Activated CD8-positive, alpha-beta T cell treated with anti-CD3 and anti-CD28 coated beads for 36 hours (primary cell): Measurements from ENCODE around the gene ADAD1. TPM values are rescaled to one million over a fixed set of nuclear protein-coding genes. Genes with fewer than 3 reads are reported as not detected.

Source experiments
- ATAC-seq: fragments of 200-7000 bp; cut with Tn5 transposase; one replicate; pipeline ENCODE4 v1.10.0; 2021; ENCODE audit warnings: mild to moderate bottlenecking, moderate library complexity
- CTCF ChIA-PET: fragments of 350-600 bp; sonication (Branson Sonifier 250); formaldehyde crosslinking; loops from one replicate; lab custom pipeline; 2021; ENCODE audit warnings: antibody characterized with exemption; lab: Charles Lee
- POLR2A ChIA-PET: fragments of 350-600 bp; sonication (Branson Sonifier 250); formaldehyde crosslinking; loops from one replicate; lab custom pipeline; 2021; ENCODE audit warnings: antibody characterized with exemption; lab: Charles Lee
- DNase-seq: peaks from one replicate; pipeline ENCODE4 v3.0.0-alpha.2; 2020
- H3K27ac Mint-ChIP-seq: one replicate; pipeline ENCODE4 v1.8.0; 2021; ENCODE audit warnings: mild to moderate bottlenecking, mixed read lengths
- H3K27me3 Mint-ChIP-seq: one replicate; pipeline ENCODE4 v1.8.0; 2021; ENCODE audit warnings: mixed read lengths
- H3K36me3 Mint-ChIP-seq: one replicate; pipeline ENCODE4 v1.8.0; 2021; ENCODE audit warnings: low read depth, mixed read lengths
- H3K4me1 Mint-ChIP-seq: one replicate; pipeline ENCODE4 v1.8.0; 2021; ENCODE audit warnings: low read depth, mixed read lengths
- H3K4me3 Mint-ChIP-seq: one replicate; pipeline ENCODE4 v1.8.0; 2021; ENCODE audit warnings: mild to moderate bottlenecking, moderate library complexity, mixed read lengths
- H3K9me3 Mint-ChIP-seq: one replicate; pipeline ENCODE4 v1.8.0; 2021; ENCODE audit warnings: mixed read lengths
- CTCF ChIP-seq: fragments of 200-600 bp; IDR thresholded peaks from one replicate; pipeline ENCODE4 v1.8.0; 2022; ENCODE audit warnings: antibody characterized with exemption, mild to moderate bottlenecking
- intact Hi-C: fragments of 100-400 bp; cut with micrococcal nuclease; formaldehyde crosslinking; loops from one replicate; pipeline ENCODE4 v1.10.0; 2022
- total RNA-seq, 2 experiments: library from RNA; stranded (reverse); gene quantifications; one replicate each; pipeline ENCODE4 v1.2.3, GENCODE V29; 2021

ADAD1 gene
- total RNA-seq, 2 experiments from 2014 or later = not detected

- no peak for TF ChIP-seq CTCF
- Mint-ChIP-seq H3K36me3 (no peaks in the 10 kb centered on the region), H3K27me3 (peaks cover 5% of the 10 kb centered on the region), H3K4me1 (no peaks in the 10 kb centered on the region), H3K27ac (no peak overlapping the region), H3K4me3 (no peak overlapping the region), H3K9me3 (no peaks in the 10 kb centered on the region)
- no peak for ATAC-seq
- intact Hi-C loops = no loop called here
- no peak for DNase-seq
- ChIA-PET CTCF (interaction anchor here (1.8 kb wide), 1 partner anchor 9 kb away, joined by 4 read pairs; no protein-coding TSS in a partner anchor), POLR2A (no interaction called here)
Observed at GRCh38 chr4:122403861-122404260, 25.1 kb downstream of the ADAD1 start.

DNA sequence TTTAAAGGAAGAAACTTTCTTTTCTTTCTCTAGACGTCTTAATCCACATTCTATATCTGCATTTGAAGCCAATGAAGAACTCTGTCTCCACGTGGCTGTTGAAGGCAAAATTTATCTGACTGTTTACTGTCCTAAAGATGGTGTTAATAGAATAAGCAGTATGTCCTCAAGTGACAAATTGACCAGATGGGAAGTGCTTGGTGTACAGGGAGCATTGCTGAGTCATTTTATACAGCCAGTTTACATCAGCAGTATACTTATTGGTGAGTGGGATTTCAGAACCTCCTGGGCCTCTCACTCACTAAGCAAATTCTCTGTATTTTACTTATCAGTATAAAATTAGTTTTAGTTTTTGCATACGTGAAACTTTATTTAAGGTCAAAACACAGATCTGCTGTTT is 33.7 kb downstream of the ADAD1 start:
- peaks cover 8% of the 10 kb centered on the region for H3K27me3 Mint-ChIP-seq
- CTCF ChIA-PET = interaction anchor here (1.2 kb wide), 1 partner anchor 8 kb away, joined by 4 read pairs; no protein-coding TSS in a partner anchor
- TF ChIP-seq CTCF = no peak
- H3K36me3 Mint-ChIP-seq = no peaks in the 10 kb centered on the region
- H3K9me3 Mint-ChIP-seq = no peaks in the 10 kb centered on the region
- DNase-seq = no peak
- intact Hi-C loops = no loop called here
- ATAC-seq = no peak
- H3K4me3 Mint-ChIP-seq = no peak overlapping the region
- H3K4me1 Mint-ChIP-seq = no peaks in the 10 kb centered on the region
- H3K27ac Mint-ChIP-seq = no peak overlapping the region
- POLR2A ChIA-PET = interaction anchor here (0.6 kb wide), 1 partner anchor 125 kb away, joined by 3 read pairs; no protein-coding TSS in a partner anchor

GRCh38 chr4:122423246-122423645 is 44.4 kb downstream of the ADAD1 start:
- ChIA-PET CTCF (no interaction called here), POLR2A (no interaction called here)
- Mint-ChIP-seq H3K4me3 (no peak overlapping the region), H3K27me3 (peaks cover 10% of the 10 kb centered on the region), H3K36me3 (no peaks in the 10 kb centered on the region), H3K4me1 (no peaks in the 10 kb centered on the region), H3K27ac (no peak overlapping the region), H3K9me3 (peaks cover 6% of the 10 kb centered on the region)
- ATAC-seq (no peak), DNase-seq (no peak)
- intact Hi-C loops = no loop called here
- TF ChIP-seq CTCF = no peak

DNA sequence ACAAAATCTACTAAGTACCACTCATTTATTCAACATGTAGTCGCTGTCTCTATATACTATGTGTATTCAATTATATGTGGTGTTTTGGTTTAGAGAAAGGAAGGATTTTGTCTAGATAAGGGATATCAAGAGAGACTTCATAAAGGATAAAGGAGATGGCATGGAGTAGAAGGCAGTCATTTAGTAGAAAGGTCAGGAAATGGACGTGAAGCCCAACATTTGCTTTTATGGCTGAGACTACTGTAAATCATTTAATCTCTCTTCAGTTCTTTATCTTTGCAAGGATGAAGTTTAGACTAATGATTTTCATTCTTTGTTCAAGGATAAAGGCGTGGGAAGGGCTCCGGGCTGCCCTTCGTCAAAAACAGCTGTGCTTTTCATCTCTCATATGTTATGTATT is 52.5 kb downstream of the ADAD1 start:
- DNase-seq = no peak
- CTCF ChIA-PET = interaction anchor here (0.5 kb wide), 1 partner anchor 436 kb away, joined by 3 read pairs; no protein-coding TSS in a partner anchor
- intact Hi-C loops = no loop called here
- H3K36me3 Mint-ChIP-seq = no peaks in the 10 kb centered on the region
- POLR2A ChIA-PET = no interaction called here
- H3K4me1 Mint-ChIP-seq = peaks cover 18% of the 10 kb centered on the region
- no peak for ATAC-seq
- H3K4me3 Mint-ChIP-seq = no peak overlapping the region
- no peaks in the 10 kb centered on the region for H3K9me3 Mint-ChIP-seq
- H3K27ac Mint-ChIP-seq = no peak overlapping the region
- TF ChIP-seq CTCF = no peak
- H3K27me3 Mint-ChIP-seq = peaks cover 2% of the 10 kb centered on the region

DNA sequence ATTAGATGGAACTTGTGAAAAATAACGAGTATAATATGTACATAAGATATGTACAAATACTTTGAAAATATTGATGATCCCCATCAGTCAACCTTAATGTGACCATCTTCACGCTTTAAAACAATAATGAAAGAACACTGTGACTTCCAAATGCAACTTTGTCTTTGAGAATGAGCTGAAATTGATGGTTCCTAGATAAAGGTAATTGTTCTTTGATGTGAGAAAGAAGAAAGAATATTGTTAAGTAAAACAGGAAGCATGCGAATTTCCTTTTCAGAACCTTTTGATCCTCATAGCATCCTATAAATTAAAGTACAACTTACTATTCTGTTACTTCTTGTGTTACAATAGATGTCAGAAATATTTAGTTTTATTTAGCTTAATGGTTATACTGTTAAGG is 55.5 kb downstream of the ADAD1 start:
- no peaks in the 10 kb centered on the region for H3K9me3 Mint-ChIP-seq
- H3K27ac Mint-ChIP-seq = no peak overlapping the region
- ChIA-PET POLR2A (no interaction called here), CTCF (no interaction called here)
- TF ChIP-seq CTCF = no peak
- intact Hi-C loops = no loop called here
- H3K27me3 Mint-ChIP-seq = no peaks in the 10 kb centered on the region
- ATAC-seq (no peak), DNase-seq (no peak)
- H3K36me3 Mint-ChIP-seq = no peaks in the 10 kb centered on the region
- peaks cover 18% of the 10 kb centered on the region for H3K4me1 Mint-ChIP-seq
- H3K4me3 Mint-ChIP-seq = no peak overlapping the region
